WTC11 (cell line): ENCODE results near the gene IFT25. TPM values are rescaled to one million over a fixed set of nuclear protein-coding genes. Genes with fewer than 3 reads are reported as not detected.
"Not testable (repeated sequence)": the region's sequence is repeated elsewhere in the genome, so short reads cannot be mapped to it uniquely, and the experiment has no call there.

Experiments used
- ATAC-seq: fragments of 200-7000 bp; cut with Tn5 transposase; 2 replicates; pipeline ENCODE4 v1.10.0; 2021; ENCODE audit warnings: mild to moderate bottlenecking, moderate library complexity
- CTCF ChIA-PET: fragments of 300-600 bp; sonication (Branson Sonifier 250); formaldehyde crosslinking; loops from one replicate; lab custom pipeline; 2021; ENCODE audit warnings: antibody characterized with exemption; lab: Charles Lee
- POLR2A ChIA-PET: fragments of 350-600 bp; sonication (Branson Sonifier 250); formaldehyde crosslinking; loops from one replicate; lab custom pipeline; 2021; ENCODE audit warnings: antibody characterized with exemption; lab: Charles Lee
- DNase-seq: peaks from one replicate; pipeline ENCODE4 v3.0.0; 2021; ENCODE audit warnings: low spot score
- H3K27ac Mint-ChIP-seq: 2 replicates; pipeline ENCODE4 v1.8.0; 2021; ENCODE audit warnings: mixed read lengths
- H3K27me3 Mint-ChIP-seq: 2 replicates; pipeline ENCODE4 v1.8.0; 2021; ENCODE audit warnings: low read depth, mild to moderate bottlenecking, moderate library complexity, mixed read lengths
- H3K36me3 Mint-ChIP-seq: 2 replicates; pipeline ENCODE4 v1.8.0; 2021; ENCODE audit warnings: mixed read lengths
- H3K4me1 Mint-ChIP-seq: 2 replicates; pipeline ENCODE4 v1.8.0; 2022; ENCODE audit warnings: mixed read lengths
- H3K4me3 Mint-ChIP-seq: 2 replicates; pipeline ENCODE4 v1.8.0; 2021; ENCODE audit warnings: mild to moderate bottlenecking, moderate library complexity, mixed read lengths
- H3K9me3 Mint-ChIP-seq: 2 replicates; pipeline ENCODE4 v1.8.0; 2021; ENCODE audit warnings: mixed read lengths
- ATF1 ChIP-seq: sonication (generic); formaldehyde crosslinking; IDR thresholded peaks from 2 replicates; pipeline ENCODE4 v1.8.1; 2023; ENCODE audit warnings: mild to moderate bottlenecking, moderate library complexity, missing genetic modification reagents
- CREM ChIP-seq: sonication (generic); formaldehyde crosslinking; IDR thresholded peaks from 2 replicates; pipeline ENCODE4 v1.8.1; 2022; ENCODE audit warnings: mild to moderate bottlenecking, missing genetic modification reagents, moderate library complexity
- FOXJ3 ChIP-seq: sonication (generic); formaldehyde crosslinking; IDR thresholded peaks from 2 replicates; pipeline ENCODE4 v1.9.0; 2021; ENCODE audit warnings: missing genetic modification reagents, mild to moderate bottlenecking, borderline replicate concordance
- FOXK1 ChIP-seq: sonication (generic); formaldehyde crosslinking; IDR thresholded peaks from 2 replicates; pipeline ENCODE4 v1.8.0; 2022; ENCODE audit warnings: mild to moderate bottlenecking, moderate library complexity, missing genetic modification reagents
- HMGA2 ChIP-seq: fragments of 250-450 bp; sonication (Bioruptor Pico); IDR thresholded peaks from 2 replicates; pipeline ENCODE4 v1.4.0; 2021; ENCODE audit warnings: mild to moderate bottlenecking, moderate library complexity
- NR2C2 ChIP-seq: sonication (generic); formaldehyde crosslinking; IDR thresholded peaks from 2 replicates; pipeline ENCODE4 v1.8.0; 2022; ENCODE audit warnings: mild to moderate bottlenecking, missing genetic modification reagents
- OVOL2 ChIP-seq: fragments of 250-450 bp; sonication (Bioruptor Pico); IDR thresholded peaks from 2 replicates; pipeline ENCODE4 v1.9.0; 2021; ENCODE audit warnings: mild to moderate bottlenecking, borderline replicate concordance
- RORB ChIP-seq: fragments of 250-450 bp; sonication (Bioruptor Pico); IDR thresholded peaks from 2 replicates; pipeline ENCODE4 v1.9.0; 2021; ENCODE audit warnings: mild to moderate bottlenecking
- ZMAT4 ChIP-seq: fragments of 250-450 bp; sonication (Bioruptor Pico); IDR thresholded peaks from 2 replicates; pipeline ENCODE4 v1.9.0; 2021; ENCODE audit warnings: mild to moderate bottlenecking
- ZNF121 ChIP-seq: sonication (generic); formaldehyde crosslinking; IDR thresholded peaks from 2 replicates; pipeline ENCODE4 v1.8.0; 2023; ENCODE audit warnings: missing genetic modification reagents
- ZNF138 ChIP-seq: sonication (generic); formaldehyde crosslinking; conservative IDR thresholded peaks from 2 replicates; pipeline ENCODE4 v1.8.1; 2022; ENCODE audit warnings: mild to moderate bottlenecking, moderate library complexity, missing genetic modification reagents
- ZNF263 ChIP-seq: sonication (generic); formaldehyde crosslinking; IDR thresholded peaks from 2 replicates; pipeline ENCODE4 v1.8.1; 2022; ENCODE audit warnings: low read depth, mild to moderate bottlenecking, moderate library complexity, missing genetic modification reagents
- ZNF416 ChIP-seq: fragments of 250-450 bp; sonication (Bioruptor Pico); IDR thresholded peaks from 2 replicates; pipeline ENCODE4 v1.9.0; 2021; ENCODE audit warnings: mild to moderate bottlenecking, inconsistent platforms
- total RNA-seq: library from RNA; stranded (reverse); gene quantifications from 3 replicates; pipeline ENCODE4 v1.2.3, GENCODE V29; 2021
- TF ChIP-seq, protein P1 (sequence below): fragments of 250-450 bp; sonication (Bioruptor Pico); IDR thresholded peaks from 2 replicates; pipeline ENCODE4 v1.9.0; 2021; ENCODE audit warnings: moderate library complexity, mild to moderate bottlenecking, inconsistent platforms, borderline replicate concordance
- TF ChIP-seq, protein P2 (sequence below): fragments of 200-600 bp; IDR thresholded peaks from 2 replicates; pipeline ENCODE4 v1.8.0; 2022; ENCODE audit warnings: antibody characterized with exemption
- TF ChIP-seq, protein P3 (sequence below): sonication (generic); formaldehyde crosslinking; IDR thresholded peaks from 2 replicates; pipeline ENCODE4 v1.8.0; 2023; ENCODE audit warnings: missing genetic modification reagents, mild to moderate bottlenecking, borderline replicate concordance
- TF ChIP-seq, protein P4 (sequence below): sonication (generic); formaldehyde crosslinking; IDR thresholded peaks from 2 replicates; pipeline ENCODE4 v1.8.1; 2022; ENCODE audit warnings: mild to moderate bottlenecking, missing genetic modification reagents, moderate library complexity, borderline replicate concordance
- TF ChIP-seq, protein P5 (sequence below): sonication (generic); formaldehyde crosslinking; IDR thresholded peaks from 2 replicates; pipeline ENCODE4 v1.8.0; 2022; ENCODE audit warnings: mild to moderate bottlenecking, missing genetic modification reagents
- TF ChIP-seq, protein P6 (sequence below): sonication (generic); formaldehyde crosslinking; IDR thresholded peaks from 2 replicates; pipeline ENCODE4 v1.8.0; 2022; ENCODE audit warnings: mild to moderate bottlenecking, missing genetic modification reagents
- TF ChIP-seq, protein P7 (sequence below): sonication (generic); formaldehyde crosslinking; IDR thresholded peaks from 2 replicates; pipeline ENCODE4 v1.8.1; 2022; ENCODE audit warnings: low read depth, missing genetic modification reagents, borderline replicate concordance

The IFT25 gene
- total RNA-seq, 1 experiment from 2014 or later = 22.6 TPM

GRCh38 chr1:53969323-53969722 lies 23.8 kb upstream of the IFT25 start:
- not testable (repeated sequence) for H3K9me3 Mint-ChIP-seq, H3K4me1 Mint-ChIP-seq
- TF ChIP-seq ZNF121 (CRISPR knock-in tag) = 0 out of 2 replicates have a peak, but pooled peaks have one; percentile 57
- TF ChIP-seq, all 79 proteins: peak for 1; not testable (repeated sequence) for 78
- H3K27me3 Mint-ChIP-seq, ATAC-seq, H3K27ac Mint-ChIP-seq, DNase-seq, H3K4me3 Mint-ChIP-seq, POLR2A ChIA-PET: not testable (repeated sequence)
- CTCF ChIA-PET = interaction anchor here (1.1 kb wide), 1 partner anchor 10 kb away, joined by 5 read pairs; no protein-coding TSS in a partner anchor
- H3K36me3 Mint-ChIP-seq = peaks cover 32% of the 10 kb centered on the region

DNA sequence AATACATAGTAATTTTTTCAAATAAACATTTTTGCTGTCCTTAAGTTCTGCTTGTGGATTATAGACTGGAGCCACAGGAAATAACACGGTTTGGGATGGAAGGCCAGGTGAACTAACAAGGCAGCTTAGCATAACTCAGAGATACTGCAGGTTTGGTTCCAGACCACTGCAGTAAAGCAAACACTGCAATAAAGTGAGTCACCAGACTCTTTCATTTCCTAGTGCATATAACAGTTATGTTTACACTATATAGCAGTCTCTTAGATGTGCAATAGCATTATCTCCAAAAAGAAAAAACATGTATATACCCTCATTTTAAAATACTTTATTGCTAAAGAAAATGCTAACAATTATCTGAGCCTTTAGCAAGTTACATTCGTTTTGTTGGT lies 22.6 kb upstream of the IFT25 start:
- H3K4me1 Mint-ChIP-seq = peaks cover 7% of the 10 kb centered on the region
- ATAC-seq (no peak), DNase-seq (no peak)
- ChIA-PET CTCF (no interaction called here), POLR2A (no interaction called here)
- TF ChIP-seq, protein P1, sequence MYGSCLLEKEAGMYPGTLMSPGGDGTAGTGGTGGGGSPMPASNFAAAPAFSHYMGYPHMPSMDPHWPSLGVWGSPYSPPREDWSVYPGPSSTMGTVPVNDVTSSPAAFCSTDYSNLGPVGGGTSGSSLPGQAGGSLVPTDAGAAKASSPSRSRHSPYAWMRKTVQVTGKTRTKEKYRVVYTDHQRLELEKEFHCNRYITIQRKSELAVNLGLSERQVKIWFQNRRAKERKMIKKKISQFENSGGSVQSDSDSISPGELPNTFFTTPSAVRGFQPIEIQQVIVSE (CRISPR knock-in tag) = no peak
- TF ChIP-seq, protein P2, sequence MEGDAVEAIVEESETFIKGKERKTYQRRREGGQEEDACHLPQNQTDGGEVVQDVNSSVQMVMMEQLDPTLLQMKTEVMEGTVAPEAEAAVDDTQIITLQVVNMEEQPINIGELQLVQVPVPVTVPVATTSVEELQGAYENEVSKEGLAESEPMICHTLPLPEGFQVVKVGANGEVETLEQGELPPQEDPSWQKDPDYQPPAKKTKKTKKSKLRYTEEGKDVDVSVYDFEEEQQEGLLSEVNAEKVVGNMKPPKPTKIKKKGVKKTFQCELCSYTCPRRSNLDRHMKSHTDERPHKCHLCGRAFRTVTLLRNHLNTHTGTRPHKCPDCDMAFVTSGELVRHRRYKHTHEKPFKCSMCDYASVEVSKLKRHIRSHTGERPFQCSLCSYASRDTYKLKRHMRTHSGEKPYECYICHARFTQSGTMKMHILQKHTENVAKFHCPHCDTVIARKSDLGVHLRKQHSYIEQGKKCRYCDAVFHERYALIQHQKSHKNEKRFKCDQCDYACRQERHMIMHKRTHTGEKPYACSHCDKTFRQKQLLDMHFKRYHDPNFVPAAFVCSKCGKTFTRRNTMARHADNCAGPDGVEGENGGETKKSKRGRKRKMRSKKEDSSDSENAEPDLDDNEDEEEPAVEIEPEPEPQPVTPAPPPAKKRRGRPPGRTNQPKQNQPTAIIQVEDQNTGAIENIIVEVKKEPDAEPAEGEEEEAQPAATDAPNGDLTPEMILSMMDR = no peak
- TF ChIP-seq FOXJ3 (CRISPR knock-in tag) = no peak
- TF ChIP-seq, protein P3, sequence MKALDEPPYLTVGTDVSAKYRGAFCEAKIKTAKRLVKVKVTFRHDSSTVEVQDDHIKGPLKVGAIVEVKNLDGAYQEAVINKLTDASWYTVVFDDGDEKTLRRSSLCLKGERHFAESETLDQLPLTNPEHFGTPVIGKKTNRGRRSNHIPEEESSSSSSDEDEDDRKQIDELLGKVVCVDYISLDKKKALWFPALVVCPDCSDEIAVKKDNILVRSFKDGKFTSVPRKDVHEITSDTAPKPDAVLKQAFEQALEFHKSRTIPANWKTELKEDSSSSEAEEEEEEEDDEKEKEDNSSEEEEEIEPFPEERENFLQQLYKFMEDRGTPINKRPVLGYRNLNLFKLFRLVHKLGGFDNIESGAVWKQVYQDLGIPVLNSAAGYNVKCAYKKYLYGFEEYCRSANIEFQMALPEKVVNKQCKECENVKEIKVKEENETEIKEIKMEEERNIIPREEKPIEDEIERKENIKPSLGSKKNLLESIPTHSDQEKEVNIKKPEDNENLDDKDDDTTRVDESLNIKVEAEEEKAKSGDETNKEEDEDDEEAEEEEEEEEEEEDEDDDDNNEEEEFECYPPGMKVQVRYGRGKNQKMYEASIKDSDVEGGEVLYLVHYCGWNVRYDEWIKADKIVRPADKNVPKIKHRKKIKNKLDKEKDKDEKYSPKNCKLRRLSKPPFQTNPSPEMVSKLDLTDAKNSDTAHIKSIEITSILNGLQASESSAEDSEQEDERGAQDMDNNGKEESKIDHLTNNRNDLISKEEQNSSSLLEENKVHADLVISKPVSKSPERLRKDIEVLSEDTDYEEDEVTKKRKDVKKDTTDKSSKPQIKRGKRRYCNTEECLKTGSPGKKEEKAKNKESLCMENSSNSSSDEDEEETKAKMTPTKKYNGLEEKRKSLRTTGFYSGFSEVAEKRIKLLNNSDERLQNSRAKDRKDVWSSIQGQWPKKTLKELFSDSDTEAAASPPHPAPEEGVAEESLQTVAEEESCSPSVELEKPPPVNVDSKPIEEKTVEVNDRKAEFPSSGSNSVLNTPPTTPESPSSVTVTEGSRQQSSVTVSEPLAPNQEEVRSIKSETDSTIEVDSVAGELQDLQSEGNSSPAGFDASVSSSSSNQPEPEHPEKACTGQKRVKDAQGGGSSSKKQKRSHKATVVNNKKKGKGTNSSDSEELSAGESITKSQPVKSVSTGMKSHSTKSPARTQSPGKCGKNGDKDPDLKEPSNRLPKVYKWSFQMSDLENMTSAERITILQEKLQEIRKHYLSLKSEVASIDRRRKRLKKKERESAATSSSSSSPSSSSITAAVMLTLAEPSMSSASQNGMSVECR = no peak
- TF ChIP-seq, protein P4, sequence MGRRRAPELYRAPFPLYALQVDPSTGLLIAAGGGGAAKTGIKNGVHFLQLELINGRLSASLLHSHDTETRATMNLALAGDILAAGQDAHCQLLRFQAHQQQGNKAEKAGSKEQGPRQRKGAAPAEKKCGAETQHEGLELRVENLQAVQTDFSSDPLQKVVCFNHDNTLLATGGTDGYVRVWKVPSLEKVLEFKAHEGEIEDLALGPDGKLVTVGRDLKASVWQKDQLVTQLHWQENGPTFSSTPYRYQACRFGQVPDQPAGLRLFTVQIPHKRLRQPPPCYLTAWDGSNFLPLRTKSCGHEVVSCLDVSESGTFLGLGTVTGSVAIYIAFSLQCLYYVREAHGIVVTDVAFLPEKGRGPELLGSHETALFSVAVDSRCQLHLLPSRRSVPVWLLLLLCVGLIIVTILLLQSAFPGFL (CRISPR knock-in tag) = no peak
- TF ChIP-seq, protein P5, sequence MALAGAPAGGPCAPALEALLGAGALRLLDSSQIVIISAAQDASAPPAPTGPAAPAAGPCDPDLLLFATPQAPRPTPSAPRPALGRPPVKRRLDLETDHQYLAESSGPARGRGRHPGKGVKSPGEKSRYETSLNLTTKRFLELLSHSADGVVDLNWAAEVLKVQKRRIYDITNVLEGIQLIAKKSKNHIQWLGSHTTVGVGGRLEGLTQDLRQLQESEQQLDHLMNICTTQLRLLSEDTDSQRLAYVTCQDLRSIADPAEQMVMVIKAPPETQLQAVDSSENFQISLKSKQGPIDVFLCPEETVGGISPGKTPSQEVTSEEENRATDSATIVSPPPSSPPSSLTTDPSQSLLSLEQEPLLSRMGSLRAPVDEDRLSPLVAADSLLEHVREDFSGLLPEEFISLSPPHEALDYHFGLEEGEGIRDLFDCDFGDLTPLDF (CRISPR knock-in tag) = no peak
- no peak for TF ChIP-seq CREM (CRISPR knock-in tag)
- TF ChIP-seq HMGA2 (CRISPR knock-in tag) = no peak
- no peak overlapping the region for H3K27ac Mint-ChIP-seq
- H3K4me3 Mint-ChIP-seq = no peak overlapping the region
- H3K36me3 Mint-ChIP-seq = peaks cover 33% of the 10 kb centered on the region
- H3K9me3 Mint-ChIP-seq = no peaks in the 10 kb centered on the region
- H3K27me3 Mint-ChIP-seq = no peaks in the 10 kb centered on the region

GRCh38 chr1:53967409-53968124 lies 22.1 kb upstream of the IFT25 start:
- Mint-ChIP-seq H3K36me3 (peaks cover 38% of the 10 kb centered on the region), H3K4me1 (peaks cover 7% of the 10 kb centered on the region), H3K27me3 (no peaks in the 10 kb centered on the region), H3K27ac (no peak overlapping the region), H3K9me3 (no peaks in the 10 kb centered on the region), H3K4me3 (no peak overlapping the region)
- ChIA-PET POLR2A (no interaction called here), CTCF (no interaction called here)
- DNase-seq (no peak), ATAC-seq (no peak)
- TF ChIP-seq ATF1 (no peak), FOXK1 (no peak), ZMAT4 (CRISPR knock-in tag) (no peak), ZNF263 (no peak), OVOL2 (CRISPR knock-in tag) (no peak), ZNF138 (no peak), NR2C2 (no peak), RORB (CRISPR knock-in tag) (no peak), ZNF416 (CRISPR knock-in tag) (no peak)
- TF ChIP-seq, protein P6, sequence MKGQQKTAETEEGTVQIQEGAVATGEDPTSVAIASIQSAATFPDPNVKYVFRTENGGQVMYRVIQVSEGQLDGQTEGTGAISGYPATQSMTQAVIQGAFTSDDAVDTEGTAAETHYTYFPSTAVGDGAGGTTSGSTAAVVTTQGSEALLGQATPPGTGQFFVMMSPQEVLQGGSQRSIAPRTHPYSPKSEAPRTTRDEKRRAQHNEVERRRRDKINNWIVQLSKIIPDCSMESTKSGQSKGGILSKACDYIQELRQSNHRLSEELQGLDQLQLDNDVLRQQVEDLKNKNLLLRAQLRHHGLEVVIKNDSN = no peak
- TF ChIP-seq, protein P7, sequence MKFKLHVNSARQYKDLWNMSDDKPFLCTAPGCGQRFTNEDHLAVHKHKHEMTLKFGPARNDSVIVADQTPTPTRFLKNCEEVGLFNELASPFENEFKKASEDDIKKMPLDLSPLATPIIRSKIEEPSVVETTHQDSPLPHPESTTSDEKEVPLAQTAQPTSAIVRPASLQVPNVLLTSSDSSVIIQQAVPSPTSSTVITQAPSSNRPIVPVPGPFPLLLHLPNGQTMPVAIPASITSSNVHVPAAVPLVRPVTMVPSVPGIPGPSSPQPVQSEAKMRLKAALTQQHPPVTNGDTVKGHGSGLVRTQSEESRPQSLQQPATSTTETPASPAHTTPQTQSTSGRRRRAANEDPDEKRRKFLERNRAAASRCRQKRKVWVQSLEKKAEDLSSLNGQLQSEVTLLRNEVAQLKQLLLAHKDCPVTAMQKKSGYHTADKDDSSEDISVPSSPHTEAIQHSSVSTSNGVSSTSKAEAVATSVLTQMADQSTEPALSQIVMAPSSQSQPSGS (CRISPR knock-in tag) = no peak
